Measurements from ENCODE around the gene ATP5PO.
A peak's percentile ranks its signal among the peaks of the same experiment; 100 is the strongest.
"Not testable (repeated sequence)": the region's sequence is repeated elsewhere in the genome, so short reads cannot be mapped to it uniquely, and the experiment has no call there.

Gene ATP5PO

DNA sequence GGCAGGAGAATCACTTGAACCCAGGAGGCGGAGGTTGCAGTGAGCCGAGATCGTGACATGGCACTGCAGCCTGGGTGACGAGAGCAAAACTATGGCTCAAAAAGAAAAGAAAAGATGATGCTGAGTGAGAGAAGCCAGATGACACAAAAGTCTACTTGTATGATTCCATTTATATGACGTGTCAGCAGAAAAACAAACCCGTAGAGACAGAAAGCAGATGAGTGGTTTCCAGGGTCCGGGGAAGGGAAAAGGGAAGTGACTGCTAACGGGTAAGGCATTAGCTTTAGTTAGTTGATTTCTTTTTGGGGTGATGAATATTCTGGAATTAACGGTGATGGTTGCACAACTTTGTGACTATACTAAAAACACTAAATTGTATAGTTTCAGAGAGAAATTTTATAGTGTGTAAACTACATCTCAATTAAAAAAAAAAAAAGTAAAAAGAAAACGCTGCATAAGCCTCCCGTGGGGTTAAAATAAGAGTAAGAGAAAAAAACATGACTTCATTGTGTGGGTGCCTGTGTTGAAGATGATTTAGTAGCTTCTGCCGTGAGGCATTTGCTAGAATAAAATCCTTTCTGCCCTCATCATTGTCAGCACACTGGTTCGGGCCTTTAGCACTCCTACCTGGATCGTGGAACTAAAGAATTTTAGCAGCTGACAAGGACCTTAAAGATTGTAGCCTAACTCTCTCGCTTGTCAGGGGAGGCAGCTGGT lies 24.7 kb upstream of the ATP5PO start:
- no peak for DNase-seq (ENCODE audit: low read depth)

- no peak for DNase-seq (ENCODE audit: low read depth)
These were observed 23.6 kb upstream of the ATP5PO start for GRCh38 chr21:33939226-33939625.

DNA sequence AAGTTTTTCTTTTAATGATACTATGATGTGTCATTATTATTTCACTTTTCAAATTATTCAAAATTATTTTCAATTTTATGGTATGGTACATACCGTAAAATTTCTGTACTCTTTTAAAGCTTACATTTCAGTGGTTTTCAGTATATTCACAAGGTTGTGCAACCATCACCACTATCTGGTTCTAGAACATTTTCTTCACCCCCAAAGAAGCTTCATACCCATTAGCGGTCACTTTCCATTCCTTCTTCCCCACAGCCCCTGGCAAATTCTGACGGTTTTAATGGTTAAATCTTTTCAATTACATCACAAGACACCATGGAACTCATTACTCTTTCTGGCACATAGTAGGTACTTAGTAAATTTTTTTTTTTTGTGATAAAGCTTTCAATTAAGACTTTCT lies 22.8 kb upstream of the ATP5PO start:
- no peak for DNase-seq (ENCODE audit: low read depth)

- DNase-seq (ENCODE audit: low read depth): no peak
These were observed 22.3 kb upstream of the ATP5PO start for GRCh38 chr21:33937931-33938339.

GRCh38 chr21:33937146-33937545 lies 21.5 kb upstream of the ATP5PO start:
- no peak for DNase-seq (ENCODE audit: low read depth)

GRCh38 chr21:33936301-33937038 lies 20.9 kb upstream of the ATP5PO start:
- DNase-seq (ENCODE audit: low read depth): no peak

- no peak for DNase-seq (ENCODE audit: low read depth)
These were observed 17.1 kb upstream of the ATP5PO start for GRCh38 chr21:33932731-33933130.

DNA sequence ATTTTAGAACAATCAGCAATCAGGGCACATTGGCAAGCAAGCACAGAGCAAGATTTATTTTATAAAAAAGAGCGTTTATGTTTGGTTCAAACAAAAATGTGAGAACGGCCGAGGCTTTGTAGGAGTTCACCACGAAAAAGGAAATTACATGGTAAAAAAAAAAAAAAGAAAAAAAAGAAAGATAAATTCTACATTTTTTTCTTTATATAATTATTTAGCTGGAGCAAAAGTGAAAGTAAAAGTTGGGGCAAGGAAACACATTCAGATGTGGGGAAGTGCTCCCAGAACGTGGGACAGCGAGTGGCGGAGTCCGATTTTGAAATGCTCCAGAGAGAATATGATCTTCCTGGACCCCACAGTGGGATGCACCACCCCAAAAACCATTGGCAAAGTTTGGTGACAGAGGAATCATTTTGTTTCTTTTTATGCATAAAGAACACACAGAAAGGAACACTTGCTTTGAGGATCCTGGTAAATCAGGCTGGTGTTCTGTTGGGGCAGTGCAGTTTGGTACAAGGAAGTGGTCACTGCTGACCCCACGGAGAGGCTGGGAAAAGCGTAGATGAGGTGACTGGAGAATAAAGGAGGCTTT lies 16.3 kb upstream of the ATP5PO start:
- DNase-seq (ENCODE audit: low read depth): no peak

GRCh38 chr21:33931052-33931798 lies 15.6 kb upstream of the ATP5PO start:
- peak; percentile 28 for DNase-seq (ENCODE audit: low read depth)

GRCh38 chr21:33926248-33926647 lies 10.6 kb upstream of the ATP5PO start:
- DNase-seq (ENCODE audit: low read depth): not testable (repeated sequence)

GRCh38 chr21:33924766-33925100 lies 9.1 kb upstream of the ATP5PO start:
- DNase-seq (ENCODE audit: low read depth): no peak

DNA sequence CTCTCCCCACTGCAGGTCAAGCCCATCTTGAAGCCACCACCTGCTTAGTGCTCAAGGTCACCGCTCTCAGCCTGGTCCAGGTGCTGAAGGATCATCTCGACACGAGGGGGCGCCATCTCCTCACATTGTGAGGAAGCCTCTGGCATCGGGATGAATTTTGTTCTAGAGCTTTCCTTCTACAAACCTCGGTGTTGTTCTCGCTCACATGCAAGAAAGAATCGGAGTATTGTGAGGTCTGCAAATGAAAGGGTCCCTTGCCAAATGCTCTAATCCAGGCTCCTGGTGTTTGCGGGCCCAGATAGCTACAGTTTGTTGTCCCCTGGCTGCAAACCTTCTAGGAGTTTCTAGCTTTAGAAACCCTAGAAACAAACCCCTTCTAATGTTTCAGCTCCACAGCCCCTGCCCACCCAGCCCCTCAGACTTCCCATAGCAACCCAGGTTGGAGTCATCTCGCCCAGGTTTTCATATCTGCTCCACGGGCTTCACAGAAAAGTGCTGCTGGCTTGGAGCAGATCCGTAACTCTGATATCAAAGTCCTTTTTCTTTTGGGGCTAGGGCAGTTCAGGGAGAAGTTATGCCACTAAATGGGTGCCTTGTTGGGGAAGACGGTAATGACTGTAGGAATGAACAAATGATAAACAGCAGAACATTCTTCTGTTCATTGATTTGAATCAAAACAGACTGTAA lies 8.6 kb upstream of the ATP5PO start:
- peak; percentile 79 for DNase-seq (ENCODE audit: low read depth)

DNA sequence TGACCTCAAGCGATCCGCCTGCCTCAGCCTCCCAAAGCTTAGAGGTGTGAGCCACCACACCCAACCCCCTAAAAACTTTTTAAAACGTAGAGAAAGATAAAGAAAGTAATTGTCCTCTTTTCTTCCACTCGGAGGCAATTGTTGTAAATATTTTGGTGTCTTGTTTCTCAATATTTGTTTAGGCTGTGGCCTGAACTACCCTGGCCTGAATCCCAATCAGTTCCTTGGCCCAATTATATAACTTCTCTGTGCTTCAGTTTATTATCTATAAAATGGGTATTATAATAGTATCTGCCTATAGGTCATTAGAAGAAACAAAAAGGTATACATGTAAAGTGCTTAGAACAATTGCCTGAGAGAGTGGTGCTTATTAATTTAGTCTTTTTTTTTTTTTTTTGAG lies 1.8 kb upstream of the ATP5PO start:
- DNase-seq (ENCODE audit: low read depth): no peak

DNA sequence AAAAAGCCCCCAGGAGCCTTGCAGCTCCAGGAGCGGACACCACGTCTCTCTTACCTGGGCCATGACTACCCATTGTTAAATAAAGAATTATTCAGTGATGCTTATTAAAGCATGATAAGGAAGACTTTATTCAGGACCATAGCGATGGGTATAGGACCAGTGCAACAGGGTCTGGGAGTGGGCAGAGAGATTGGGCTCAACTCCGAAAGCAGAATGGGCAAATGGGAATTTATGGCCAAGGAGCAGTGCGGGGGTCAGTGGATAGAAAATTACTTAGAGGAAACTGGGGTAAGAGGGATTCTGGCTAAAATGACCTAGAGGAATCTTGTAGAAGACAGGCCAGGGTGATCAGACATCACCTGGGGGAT lies 580 bp upstream of the ATP5PO start:
- no peak for DNase-seq (ENCODE audit: low read depth)

DNA sequence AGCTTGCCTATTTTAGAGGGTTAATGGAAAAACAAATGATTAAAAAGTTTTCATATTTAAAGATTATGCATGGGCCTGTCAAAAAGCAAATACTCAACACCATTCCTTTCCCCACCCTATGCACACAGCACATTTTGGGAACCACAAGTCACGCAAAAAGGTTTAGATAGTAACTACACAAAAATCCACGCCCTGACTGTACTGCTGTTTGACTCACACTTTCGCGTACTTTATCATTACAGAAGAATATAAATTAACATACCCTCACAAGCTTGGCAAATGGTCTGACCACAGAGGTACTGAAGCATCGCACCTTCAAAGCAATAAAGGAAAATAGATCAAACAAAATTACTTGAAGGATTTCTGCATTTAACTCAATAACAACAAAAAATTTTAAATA lies 1.4 kb downstream of the ATP5PO start:
- DNase-seq (ENCODE audit: low read depth): no peak

DNA sequence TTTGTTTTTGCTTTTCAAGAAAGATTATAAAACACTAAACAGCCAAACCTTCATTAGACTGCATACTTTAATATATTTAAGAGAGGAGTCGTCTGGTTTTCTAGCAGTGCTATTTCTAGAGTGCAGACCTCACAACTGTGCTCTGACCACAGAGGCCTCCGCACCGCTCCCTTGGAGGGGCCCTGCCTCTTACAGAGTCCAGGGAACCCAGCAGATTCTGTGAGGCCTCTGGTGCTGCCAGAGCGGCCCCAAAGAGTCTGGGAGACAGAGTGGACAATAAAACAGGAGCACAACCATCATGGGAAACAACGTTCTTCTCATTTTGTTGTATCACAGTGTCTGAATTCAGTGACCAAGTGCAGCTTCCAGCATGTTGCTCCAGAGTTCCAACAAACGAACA lies 5.8 kb downstream of the ATP5PO start:
- no peak for DNase-seq (ENCODE audit: low read depth)

GRCh38 chr21:33908760-33909159 lies 6.8 kb downstream of the ATP5PO start:
- no peak for DNase-seq (ENCODE audit: low read depth)

- DNase-seq (ENCODE audit: low read depth): no peak
These were observed 11.6 kb downstream of the ATP5PO start for GRCh38 chr21:33904041-33904440.

DNA sequence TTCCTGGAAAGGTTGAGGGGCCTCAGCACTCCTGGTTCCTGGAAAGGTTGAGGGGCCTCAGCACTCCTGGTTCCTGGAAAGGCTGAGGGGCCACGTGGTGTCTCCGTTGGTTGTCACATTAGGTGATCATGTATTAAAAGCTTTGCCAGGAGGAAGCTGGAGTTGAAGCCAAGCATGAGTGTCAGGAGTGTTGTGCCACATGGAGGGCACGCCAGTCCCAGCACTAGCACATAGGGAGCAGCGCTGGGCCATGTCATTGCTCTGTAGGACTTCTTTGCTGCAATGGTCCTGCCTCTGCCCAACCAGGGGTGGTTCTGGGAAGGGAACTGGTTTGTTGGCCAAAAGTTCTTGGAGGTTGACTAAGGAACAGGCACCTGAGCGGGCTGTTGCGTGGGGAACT lies 13.3 kb downstream of the ATP5PO start:
- no peak for DNase-seq (ENCODE audit: low read depth)

DNA sequence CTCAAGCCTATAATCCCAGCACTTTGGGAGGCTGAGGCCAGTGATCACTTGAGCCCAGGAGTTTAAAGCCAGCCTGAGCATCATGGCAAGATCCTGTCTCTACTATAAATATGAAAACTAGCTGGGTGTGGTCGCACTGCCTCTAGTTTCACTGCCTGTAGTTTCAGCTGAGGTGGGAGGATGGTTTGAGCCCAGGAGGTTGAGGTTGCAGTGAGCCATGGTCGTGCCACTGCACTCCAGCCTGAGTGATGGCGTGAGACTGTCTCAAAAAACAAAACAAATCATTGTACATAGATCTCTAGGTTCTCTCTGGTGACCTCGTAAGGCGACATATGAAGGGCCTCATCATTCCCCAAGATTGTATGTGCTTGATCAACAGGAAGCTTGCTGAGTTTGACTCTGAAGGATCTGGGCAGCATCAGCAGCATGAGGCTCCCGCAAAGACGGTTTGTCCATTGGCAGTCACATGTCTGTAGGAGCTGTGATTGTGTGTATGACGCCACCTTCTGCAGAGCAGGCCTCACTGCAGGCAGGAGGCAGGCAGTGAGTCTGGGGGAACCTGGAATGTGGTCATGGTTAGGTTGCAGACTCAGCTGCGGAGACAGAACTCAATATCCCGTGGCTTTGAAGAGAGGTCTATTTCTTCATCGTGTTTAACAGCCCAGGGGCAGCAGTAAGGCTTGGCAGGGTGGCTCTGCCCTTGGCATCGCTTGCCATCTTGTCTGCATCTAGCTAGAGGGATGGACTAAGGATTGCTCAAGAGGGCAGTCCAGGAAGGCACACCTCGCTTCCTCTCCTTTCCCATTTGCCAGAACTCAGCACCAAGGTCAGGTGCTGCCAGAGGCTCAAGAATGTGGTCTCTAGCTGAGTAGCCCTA lies 14.0 kb downstream of the ATP5PO start:
- no peak for DNase-seq (ENCODE audit: low read depth)

DNA sequence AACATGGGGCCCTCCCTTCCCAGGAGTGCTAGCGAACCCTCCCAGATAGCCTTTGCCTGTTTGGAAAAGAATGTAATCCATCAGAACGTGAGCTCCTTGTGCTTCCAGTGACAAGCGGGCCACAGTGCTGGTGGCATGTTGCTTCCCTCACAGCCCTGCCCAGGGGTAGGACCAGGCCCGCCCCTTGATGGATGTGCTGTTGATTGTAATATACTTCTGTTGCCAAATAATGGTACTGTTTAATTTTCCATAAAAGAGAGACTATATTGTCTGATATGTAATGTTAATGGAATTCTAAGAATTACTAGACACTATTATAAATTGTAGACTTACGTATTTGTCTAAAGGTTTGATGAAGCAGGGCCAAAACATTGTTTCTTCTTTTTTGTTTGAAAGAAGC lies 16.4 kb downstream of the ATP5PO start:
- DNase-seq (ENCODE audit: low read depth): no peak

All from stimulated activated CD8-positive, alpha-beta memory T cell treated with anti-CD3 and anti-CD28 coated beads, Interleukin-4, amount 100 ng/mL, for 24 hours (primary cell).